Thyroid gland (tissue), 4 donors: ENCODE results near the gene MINDY4. TPM values are rescaled to one million over a fixed set of nuclear protein-coding genes. Genes with fewer than 3 reads are reported as not detected.

Experiments
- DNase-seq, 2 donors: peaks; one replicate each; pipeline ENCODE4 v3.0.0-alpha.2; 2019
- H3K27ac ChIP-seq, 3 donors: fragments of 200-600 bp; sonication (generic); 1 replicate in 2 of 3; 2 replicates in 1 of 3; pipeline ENCODE4 v1.5.1; 2016 to 2019; ENCODE audit warnings: mild to moderate bottlenecking in 1 of 3, moderate library complexity in 1 of 3
- H3K27me3 ChIP-seq: fragments of 200-600 bp; sonication (generic); one replicate; pipeline ENCODE4 v1.5.1; 2019
- H3K36me3 ChIP-seq, 2 donors: fragments of 200-600 bp; sonication (generic); one replicate each; pipeline ENCODE4 v1.5.1; 2016 to 2019
- H3K4me1 ChIP-seq, 2 donors: fragments of 200-600 bp; sonication (generic); one replicate each; pipeline ENCODE4 v1.5.1; 2017 to 2019
- H3K4me3 ChIP-seq, 3 donors: fragments of 200-600 bp; sonication (generic); replicated peaks in 1 of 3; 1 replicate in 2 of 3; 2 replicates in 1 of 3; pipeline ENCODE4 v1.5.1; 2016; ENCODE audit warnings: mild to moderate bottlenecking in 1 of 3
- H3K9me3 ChIP-seq: fragments of 200-600 bp; sonication (generic); one replicate; pipeline ENCODE4 v1.5.1; 2017
- POLR2A ChIP-seq, 2 donors: fragments of 450-650 bp; IDR thresholded peaks; one replicate each; pipeline ENCODE4 v1.6.1; 2017; ENCODE audit warnings: antibody characterized with exemption in 2 of 2, mild to moderate bottlenecking in 2 of 2, moderate library complexity in 1 of 2
- WGBS, 2 donors: methylation state at CpG; one replicate each; pipeline ENCODE4 v1.1.5; 2017; 5-methylcytosine and 5-hydroxymethylcytosine counted together
- intact Hi-C: fragments of 100-400 bp; cut with DNase I; formaldehyde crosslinking; loops from one replicate; pipeline ENCODE4 v1.15.1; 2023
- total RNA-seq, 4 donors: library from RNA; depleted of rRNA; stranded (reverse); fragments of >200 nt; gene quantifications; one replicate each; pipeline ENCODE4 v1.2.3, GENCODE V29; 2016
- TF ChIP-seq, protein P1 (sequence below), 6 experiments: fragments of 200-600 bp in 3 of 6; fragments of 450-650 bp in 3 of 6; sonication (generic) in 3 of 6; IDR thresholded peaks; one replicate each; pipeline ENCODE4 v1.5.1; 2016 to 2019; ENCODE audit warnings: antibody characterized with exemption in 6 of 6, mild to moderate bottlenecking in 2 of 6, inconsistent platforms in 1 of 6, moderate library complexity in 1 of 6

The MINDY4 gene
- total RNA-seq, 4 donors from 2014 or later, result 17.9 to 33.2 (median 29.7) TPM

DNA sequence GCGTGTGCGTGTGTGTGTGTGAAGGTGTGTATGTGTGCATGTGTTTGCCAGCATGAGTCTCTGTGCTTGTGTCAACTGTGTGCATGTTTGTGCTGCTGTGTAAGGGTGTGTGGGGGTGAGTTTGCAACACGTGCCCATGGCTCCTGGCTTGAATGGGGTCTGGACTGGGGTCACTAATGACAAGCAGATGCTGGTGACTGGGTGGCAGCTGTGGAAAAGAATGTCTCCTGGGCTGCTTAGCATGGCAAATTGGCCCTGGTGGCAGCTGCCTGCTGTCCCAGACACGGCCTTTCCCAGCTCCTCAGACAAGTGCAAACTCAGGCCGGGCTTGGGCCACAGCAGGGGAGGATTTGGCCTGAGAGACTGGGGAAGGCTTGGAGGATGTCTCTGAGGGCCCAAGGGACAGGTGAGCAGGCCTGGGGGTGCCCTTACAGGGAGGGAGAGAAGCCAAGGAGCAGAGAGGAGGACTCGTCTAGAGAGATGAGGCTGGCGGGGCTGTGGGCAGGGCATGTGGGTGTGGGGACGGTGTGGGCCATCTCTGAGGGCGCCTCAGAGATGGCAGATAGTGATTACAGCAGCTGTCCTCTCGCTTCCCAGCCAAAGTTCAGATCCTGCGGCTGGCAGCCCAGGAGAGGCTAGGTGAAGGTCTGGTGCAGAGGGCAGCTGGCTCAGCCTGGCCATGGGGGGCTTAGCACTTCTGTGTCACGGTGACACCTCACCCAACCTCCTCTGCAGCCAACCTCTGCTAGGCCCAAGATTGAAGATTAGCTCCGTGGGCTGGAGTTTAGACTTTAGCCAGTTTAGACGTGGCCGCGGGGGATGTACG lies 142.0 kb downstream of the MINDY4 start:
- peaks cover 0 to 26% of the 10 kb centered on the region in 2 donors for H3K4me1 ChIP-seq
- 78 to 79% methylated on average over 13 to 14 of the region's 17 CpGs for WGBS, 2 donors

DNA sequence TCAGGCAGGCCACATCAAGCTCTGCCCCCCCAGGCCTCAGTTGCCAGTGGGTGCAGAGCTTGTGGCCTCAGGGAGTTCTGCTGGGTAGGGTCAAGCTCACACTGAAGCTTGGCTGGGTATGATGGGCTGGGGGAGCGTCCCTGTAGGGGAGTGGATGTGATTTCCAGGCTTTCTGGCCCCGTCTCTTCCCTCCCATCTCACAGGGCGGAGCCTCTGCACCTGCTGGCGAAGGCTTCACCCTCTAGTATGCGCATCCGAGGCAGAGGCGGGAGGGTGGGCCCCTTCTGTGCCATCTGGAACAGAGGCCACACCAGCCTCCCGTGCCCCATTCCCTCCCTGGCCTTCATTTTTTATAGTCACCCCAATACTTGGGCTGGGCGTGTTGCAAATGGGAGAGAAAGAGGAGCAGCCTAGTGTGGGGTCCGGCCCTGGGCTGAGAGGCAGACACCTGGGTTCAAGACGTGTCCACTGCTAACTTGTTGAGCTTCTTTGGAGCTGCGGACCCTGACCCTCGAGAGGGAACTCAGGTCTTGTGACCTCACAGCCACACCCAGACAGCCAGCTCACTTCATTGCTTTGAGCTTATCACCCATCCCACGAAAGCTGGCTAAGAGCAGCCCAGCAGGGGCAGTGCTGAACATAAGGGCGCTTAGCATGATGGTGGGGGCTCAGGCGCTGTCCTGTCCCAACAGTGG lies 142.8 kb downstream of the MINDY4 start:
- DNase-seq, result no peak
- intact Hi-C loops, result no loop called here
- peak overlapping the region in 1 of 3 donors; percentile 19 for H3K4me3 ChIP-seq

More for the DNA sequence above, 142.0 kb downstream of the MINDY4 start:
- Histone ChIP-seq H3K9me3 (no peaks in the 10 kb centered on the region), H3K27me3 (no peaks in the 10 kb centered on the region), H3K27ac (peak overlapping the region in 1 of 3 donors; percentile 2), H3K36me3 (no peaks in the 10 kb centered on the region), H3K4me3 (peak overlapping the region in 1 of 3 donors; percentile 26)
- TF ChIP-seq, protein P1, sequence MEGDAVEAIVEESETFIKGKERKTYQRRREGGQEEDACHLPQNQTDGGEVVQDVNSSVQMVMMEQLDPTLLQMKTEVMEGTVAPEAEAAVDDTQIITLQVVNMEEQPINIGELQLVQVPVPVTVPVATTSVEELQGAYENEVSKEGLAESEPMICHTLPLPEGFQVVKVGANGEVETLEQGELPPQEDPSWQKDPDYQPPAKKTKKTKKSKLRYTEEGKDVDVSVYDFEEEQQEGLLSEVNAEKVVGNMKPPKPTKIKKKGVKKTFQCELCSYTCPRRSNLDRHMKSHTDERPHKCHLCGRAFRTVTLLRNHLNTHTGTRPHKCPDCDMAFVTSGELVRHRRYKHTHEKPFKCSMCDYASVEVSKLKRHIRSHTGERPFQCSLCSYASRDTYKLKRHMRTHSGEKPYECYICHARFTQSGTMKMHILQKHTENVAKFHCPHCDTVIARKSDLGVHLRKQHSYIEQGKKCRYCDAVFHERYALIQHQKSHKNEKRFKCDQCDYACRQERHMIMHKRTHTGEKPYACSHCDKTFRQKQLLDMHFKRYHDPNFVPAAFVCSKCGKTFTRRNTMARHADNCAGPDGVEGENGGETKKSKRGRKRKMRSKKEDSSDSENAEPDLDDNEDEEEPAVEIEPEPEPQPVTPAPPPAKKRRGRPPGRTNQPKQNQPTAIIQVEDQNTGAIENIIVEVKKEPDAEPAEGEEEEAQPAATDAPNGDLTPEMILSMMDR (IDR thresholded peaks at IDR 0.05), result no peak
- TF ChIP-seq POLR2A (IDR thresholded peaks at IDR 0.05), result no peak
- intact Hi-C loops, result no loop called here
- DNase-seq, result no peak

DNA sequence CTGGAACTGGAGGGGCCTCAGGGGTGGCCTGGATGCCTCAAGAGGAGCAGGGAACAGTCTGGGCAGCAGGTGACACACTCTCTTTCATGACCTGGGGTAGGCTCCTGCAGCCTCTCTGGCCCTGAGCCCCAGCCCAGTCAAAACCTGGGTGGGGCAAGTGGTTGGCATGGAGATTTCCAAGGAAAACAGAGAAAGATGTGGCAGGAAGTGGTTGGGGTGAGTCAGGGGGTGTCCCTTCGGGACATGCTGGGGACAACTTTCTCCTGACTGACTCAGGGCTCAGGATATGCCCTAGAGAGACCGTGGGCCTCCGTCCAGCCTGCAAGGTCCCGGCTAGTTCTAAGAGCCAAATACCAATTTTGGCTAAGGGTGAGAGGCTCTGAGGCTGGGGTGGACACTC lies 143.4 kb downstream of the MINDY4 start:
- H3K36me3 ChIP-seq, result no peaks in the 10 kb centered on the region
- H3K9me3 ChIP-seq, result no peaks in the 10 kb centered on the region
- 70 to 78% methylated on average over 4 of the region's 4 CpGs for WGBS, 2 donors
- peaks cover 0 to 26% of the 10 kb centered on the region in 2 donors for H3K4me1 ChIP-seq
- intact Hi-C loops, result no loop called here
- no peak for DNase-seq
- no peaks in the 10 kb centered on the region for H3K27me3 ChIP-seq
- peak overlapping the region in 1 of 3 donors; percentile 19 for H3K4me3 ChIP-seq
- TF ChIP-seq, protein P1 (IDR thresholded peaks at IDR 0.05), result no peak
- H3K27ac ChIP-seq, result peak overlapping the region in 1 of 3 donors; percentile 30

More for the DNA sequence above, 142.8 kb downstream of the MINDY4 start:
- Histone ChIP-seq H3K9me3 (no peaks in the 10 kb centered on the region), H3K36me3 (no peaks in the 10 kb centered on the region), H3K27me3 (no peaks in the 10 kb centered on the region), H3K4me1 (peaks cover 0 to 26% of the 10 kb centered on the region in 2 donors), H3K27ac (peak overlapping the region in 1 of 3 donors; percentile 2)
- TF ChIP-seq POLR2A (IDR thresholded peaks at IDR 0.05), result no peak
- TF ChIP-seq, protein P1 (IDR thresholded peaks at IDR 0.05), result no peak
- WGBS, 2 donors, result 84 to 92% methylated on average over 15 to 16 of the region's 16 CpGs

DNA sequence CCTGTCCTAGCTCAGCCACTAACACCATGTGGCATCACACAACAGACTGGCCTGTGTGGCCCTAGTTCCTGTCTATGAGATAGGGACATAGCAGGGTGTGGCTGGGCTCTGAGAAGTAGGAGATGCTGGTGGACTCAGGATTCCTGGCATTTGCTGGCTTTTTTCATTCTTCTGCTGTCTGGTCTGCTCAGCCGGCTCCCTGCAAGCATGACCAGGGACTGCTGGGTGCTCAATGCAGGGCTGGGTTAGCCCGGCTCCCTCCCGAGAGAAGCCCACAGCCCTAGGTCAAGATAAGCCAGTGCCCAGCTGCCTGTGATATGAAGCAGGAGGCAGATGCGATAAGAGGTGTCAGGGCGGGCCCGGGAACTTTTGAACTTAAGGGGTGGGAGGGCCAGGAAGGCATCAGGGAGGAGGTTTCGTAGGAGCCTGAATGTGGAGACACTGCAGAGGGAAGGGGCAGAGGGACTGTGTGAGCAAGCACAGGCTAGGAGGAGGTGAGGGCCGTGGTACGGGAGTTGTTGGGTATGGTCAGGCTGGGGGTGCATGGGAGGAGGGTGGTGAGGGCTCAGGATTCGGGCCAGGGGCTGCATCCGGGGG lies 143.9 kb downstream of the MINDY4 start:
- peaks cover 0 to 23% of the 10 kb centered on the region in 2 donors for H3K4me1 ChIP-seq
- 81 to 91% methylated on average over 11 of the region's 11 CpGs for WGBS, 2 donors
- peak overlapping the region in 1 of 3 donors; percentile 19 for H3K4me3 ChIP-seq
- H3K27me3 ChIP-seq, result no peaks in the 10 kb centered on the region
- intact Hi-C loops, result no loop called here
- H3K9me3 ChIP-seq, result no peaks in the 10 kb centered on the region
- no peak for DNase-seq
- TF ChIP-seq POLR2A (IDR thresholded peaks at IDR 0.05), result no peak
- TF ChIP-seq, protein P1 (IDR thresholded peaks at IDR 0.05), result no peak
- H3K36me3 ChIP-seq, result no peaks in the 10 kb centered on the region
- H3K27ac ChIP-seq, result peak overlapping the region in 1 of 3 donors; percentile 30
